HEK293 (cell line): ENCODE results near the gene MEGF6.

Experiments
- CTCF ChIA-PET: fragments of 350-600 bp; formaldehyde crosslinking; extraction: SDS; loops from one replicate; lab custom pipeline; 2021; ENCODE audit warnings: antibody characterized with exemption; lab: Yijun Ruan, JAX
- POLR2A ChIA-PET: fragments of 300-600 bp; formaldehyde crosslinking; extraction: SDS; loops from one replicate; lab custom pipeline; 2020; ENCODE audit warnings: antibody characterized with exemption, inconsistent platforms; lab: Yijun Ruan, JAX
- H3K27ac ChIP-seq: fragments of 200-500 bp; sonication (Bioruptor generic); 2 replicates; pipeline ENCODE4 v1.5.1; 2014; ENCODE audit warnings: low read depth, low read length, control low read depth, inconsistent platforms; ENCODE audit errors: extremely low read depth
- H3K36me3 ChIP-seq, 2 experiments: fragments of 200-500 bp in 1 of 2; sonication (Bioruptor generic) in 1 of 2; 1 replicate in 1 of 2; 2 replicates in 1 of 2; pipeline ENCODE4 v1.5.1; 2014 to 2017; ENCODE audit warnings: inconsistent platforms in 2 of 2, low read length in 2 of 2; ENCODE audit not compliant: control insufficient read depth in 2 of 2, insufficient read depth in 1 of 2
- H3K4me1 ChIP-seq: fragments of 200-500 bp; sonication (Bioruptor generic); 2 replicates; pipeline ENCODE4 v1.5.1; 2014; ENCODE audit warnings: mild to moderate bottlenecking, low read length, inconsistent platforms; ENCODE audit not compliant: control insufficient read depth, insufficient read depth
- H3K4me3 ChIP-seq: 2 replicates; pipeline ENCODE4 v1.5.1; 2011; ENCODE audit warnings: low read depth, mild to moderate bottlenecking, control low read depth, low read length, moderate library complexity
- H3K9me3 ChIP-seq: fragments of 200-500 bp; sonication (Bioruptor generic); 2 replicates; pipeline ENCODE4 v1.5.1; 2014; ENCODE audit warnings: low read depth, low read length, inconsistent platforms; ENCODE audit not compliant: control insufficient read depth, insufficient read depth
- EGR2 ChIP-seq: fragments of 450-650 bp; formaldehyde crosslinking; IDR thresholded peaks from 2 replicates; pipeline ENCODE4 v1.5.1; 2016; ENCODE audit warnings: low read depth, missing biosample characterization, missing genetic modification characterization
- KLF8 ChIP-seq: fragments of 450-650 bp; formaldehyde crosslinking; IDR thresholded peaks from 2 replicates; pipeline ENCODE4 v1.5.1; 2016; ENCODE audit warnings: missing biosample characterization, missing genetic modification characterization
- SCRT2 ChIP-seq: fragments of 450-650 bp; formaldehyde crosslinking; IDR thresholded peaks from 2 replicates; pipeline ENCODE4 v1.5.1; 2016; ENCODE audit warnings: missing biosample characterization, missing genetic modification characterization
- ZBTB17 ChIP-seq: fragments of 450-650 bp; formaldehyde crosslinking; IDR thresholded peaks from 2 replicates; pipeline ENCODE4 v1.5.1; 2016; ENCODE audit warnings: missing biosample characterization, missing genetic modification characterization
- ZEB2 ChIP-seq: fragments of 450-650 bp; formaldehyde crosslinking; IDR thresholded peaks from 2 replicates; pipeline ENCODE4 v1.5.1; 2016; ENCODE audit warnings: missing biosample characterization, missing genetic modification characterization
- ZFHX2 ChIP-seq: fragments of 450-650 bp; formaldehyde crosslinking; conservative IDR thresholded peaks from 2 replicates; pipeline ENCODE4 v1.5.1; 2016; ENCODE audit warnings: missing biosample characterization, missing genetic modification characterization
- ZFP37 ChIP-seq: fragments of 450-650 bp; formaldehyde crosslinking; IDR thresholded peaks from 2 replicates; pipeline ENCODE4 v1.5.1; 2016; ENCODE audit warnings: missing biosample characterization, missing genetic modification characterization
- ZNF155 ChIP-seq: fragments of 450-650 bp; formaldehyde crosslinking; IDR thresholded peaks from 2 replicates; pipeline ENCODE4 v1.5.1; 2016; ENCODE audit warnings: missing biosample characterization, missing genetic modification characterization
- ZNF19 ChIP-seq: fragments of 450-650 bp; formaldehyde crosslinking; IDR thresholded peaks from 2 replicates; pipeline ENCODE4; 2016; ENCODE audit warnings: missing biosample characterization, missing genetic modification characterization, low read depth
- ZNF311 ChIP-seq: fragments of 450-650 bp; formaldehyde crosslinking; IDR thresholded peaks from 2 replicates; pipeline ENCODE4 v1.5.1; 2017; ENCODE audit warnings: missing biosample characterization, missing genetic modification characterization, borderline replicate concordance
- ZNF394 ChIP-seq: fragments of 450-650 bp; formaldehyde crosslinking; IDR thresholded peaks from 2 replicates; pipeline ENCODE4 v1.5.1; 2016; ENCODE audit warnings: missing biosample characterization, missing genetic modification characterization, mild to moderate bottlenecking, moderate library complexity, borderline replicate concordance
- ZNF501 ChIP-seq: fragments of 450-650 bp; formaldehyde crosslinking; IDR thresholded peaks from 2 replicates; pipeline ENCODE4 v1.5.1; 2016; ENCODE audit warnings: missing biosample characterization, missing genetic modification characterization
- ZNF626 ChIP-seq: fragments of 450-650 bp; sonication (Bioruptor Pico); formaldehyde crosslinking; IDR thresholded peaks from 2 replicates; pipeline ENCODE4 v1.5.1; 2018; ENCODE audit warnings: missing biosample characterization, missing genetic modification characterization, inconsistent platforms
- ZNF654 ChIP-seq: fragments of 450-650 bp; formaldehyde crosslinking; IDR thresholded peaks from 2 replicates; pipeline ENCODE4 v1.5.1; 2016; ENCODE audit warnings: low read depth, missing biosample characterization, missing genetic modification characterization
- ZNF660 ChIP-seq: fragments of 450-650 bp; IDR thresholded peaks from 2 replicates; pipeline ENCODE4 v1.5.1; 2018; ENCODE audit warnings: missing biosample characterization, mild to moderate bottlenecking, missing genetic modification characterization
- ZNF768 ChIP-seq: fragments of 450-650 bp; formaldehyde crosslinking; IDR thresholded peaks from 2 replicates; pipeline ENCODE4 v1.5.1; 2018; ENCODE audit warnings: missing biosample characterization, mild to moderate bottlenecking, missing genetic modification characterization
- ZNF791 ChIP-seq: fragments of 450-650 bp; formaldehyde crosslinking; IDR thresholded peaks from 2 replicates; pipeline ENCODE4 v1.5.1; 2016; ENCODE audit warnings: missing biosample characterization, missing genetic modification characterization
- ZNF830 ChIP-seq: fragments of 450-650 bp; IDR thresholded peaks from 2 replicates; pipeline ENCODE4 v1.5.0; 2018; ENCODE audit warnings: missing biosample characterization, missing genetic modification characterization, low read depth, mild to moderate bottlenecking, moderate library complexity
- ZSCAN23 ChIP-seq: fragments of 450-650 bp; formaldehyde crosslinking; IDR thresholded peaks from 2 replicates; pipeline ENCODE4 v1.5.1; 2016; ENCODE audit warnings: missing biosample characterization, missing genetic modification characterization
- TF ChIP-seq, protein P1 (sequence below): fragments of 450-650 bp; formaldehyde crosslinking; IDR thresholded peaks from 2 replicates; pipeline ENCODE4; 2016; ENCODE audit warnings: missing biosample characterization, missing genetic modification characterization
- TF ChIP-seq, protein P2 (sequence below): fragments of 450-650 bp; formaldehyde crosslinking; IDR thresholded peaks from 2 replicates; pipeline ENCODE4 v1.5.1; 2016; ENCODE audit warnings: missing biosample characterization, missing genetic modification characterization, low read depth
- TF ChIP-seq, protein P3 (sequence below): fragments of 450-650 bp; formaldehyde crosslinking; IDR thresholded peaks from 2 replicates; pipeline ENCODE4 v1.5.1; 2016; ENCODE audit warnings: missing biosample characterization, missing genetic modification characterization
- TF ChIP-seq, protein P4 (sequence below): fragments of 450-650 bp; formaldehyde crosslinking; IDR thresholded peaks from 2 replicates; pipeline ENCODE4 v1.5.0; 2017; ENCODE audit warnings: missing biosample characterization, missing genetic modification characterization, borderline replicate concordance
- TF ChIP-seq, protein P5 (sequence below): fragments of 450-650 bp; formaldehyde crosslinking; IDR thresholded peaks from 2 replicates; pipeline ENCODE4 v1.5.1; 2017; ENCODE audit warnings: missing biosample characterization, missing genetic modification characterization

The MEGF6 gene

DNA sequence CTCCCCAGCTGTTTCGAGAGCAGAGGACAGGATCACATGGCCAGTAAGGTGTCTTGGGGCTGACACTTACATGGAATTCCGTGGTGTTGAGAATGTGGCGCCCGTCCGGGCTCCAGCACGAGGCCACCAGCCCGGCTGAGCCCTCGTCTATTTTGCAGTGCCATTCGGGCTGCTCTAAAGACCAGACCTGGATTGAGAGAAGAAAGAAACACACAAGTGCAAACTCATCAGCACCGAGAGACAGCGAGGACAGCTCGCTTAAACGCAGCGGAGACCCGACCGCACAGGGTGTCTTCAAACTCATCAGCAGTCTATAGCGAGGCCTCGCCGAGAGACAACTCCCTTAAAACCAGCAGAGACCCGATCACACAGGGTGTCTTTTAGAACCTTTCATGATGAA lies 35.3 kb upstream of the MEGF6 start:
- no peak overlapping the region for H3K27ac ChIP-seq
- POLR2A ChIA-PET, result no interaction called here
- TF ChIP-seq, protein P1, sequence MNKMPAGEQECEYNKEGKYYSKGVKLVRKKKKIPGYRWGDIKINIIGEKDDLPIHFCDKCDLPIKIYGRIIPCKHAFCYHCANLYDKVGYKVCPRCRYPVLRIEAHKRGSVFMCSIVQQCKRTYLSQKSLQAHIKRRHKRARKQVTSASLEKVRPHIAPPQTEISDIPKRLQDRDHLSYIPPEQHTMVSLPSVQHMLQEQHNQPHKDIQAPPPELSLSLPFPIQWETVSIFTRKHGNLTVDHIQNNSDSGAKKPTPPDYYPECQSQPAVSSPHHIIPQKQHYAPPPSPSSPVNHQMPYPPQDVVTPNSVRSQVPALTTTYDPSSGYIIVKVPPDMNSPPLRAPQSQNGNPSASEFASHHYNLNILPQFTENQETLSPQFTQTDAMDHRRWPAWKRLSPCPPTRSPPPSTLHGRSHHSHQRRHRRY (tag by site-specific recombination), result no peak
- TF ChIP-seq ZBTB17 (tag by site-specific recombination) (no peak), ZFHX2 (tag by site-specific recombination) (no peak), ZNF830 (tag by site-specific recombination) (no peak), ZNF311 (no peak), KLF8 (tag by site-specific recombination) (no peak)
- H3K4me3 ChIP-seq, result no peak overlapping the region
- H3K36me3 ChIP-seq, result peaks cover 0 to 62% of the 10 kb centered on the region in 2 experiments; a peak in 2 of 3 replicates
- H3K9me3 ChIP-seq, result no peaks in the 10 kb centered on the region
- H3K4me1 ChIP-seq, result no peaks in the 10 kb centered on the region
- CTCF ChIA-PET, result no interaction called here

DNA sequence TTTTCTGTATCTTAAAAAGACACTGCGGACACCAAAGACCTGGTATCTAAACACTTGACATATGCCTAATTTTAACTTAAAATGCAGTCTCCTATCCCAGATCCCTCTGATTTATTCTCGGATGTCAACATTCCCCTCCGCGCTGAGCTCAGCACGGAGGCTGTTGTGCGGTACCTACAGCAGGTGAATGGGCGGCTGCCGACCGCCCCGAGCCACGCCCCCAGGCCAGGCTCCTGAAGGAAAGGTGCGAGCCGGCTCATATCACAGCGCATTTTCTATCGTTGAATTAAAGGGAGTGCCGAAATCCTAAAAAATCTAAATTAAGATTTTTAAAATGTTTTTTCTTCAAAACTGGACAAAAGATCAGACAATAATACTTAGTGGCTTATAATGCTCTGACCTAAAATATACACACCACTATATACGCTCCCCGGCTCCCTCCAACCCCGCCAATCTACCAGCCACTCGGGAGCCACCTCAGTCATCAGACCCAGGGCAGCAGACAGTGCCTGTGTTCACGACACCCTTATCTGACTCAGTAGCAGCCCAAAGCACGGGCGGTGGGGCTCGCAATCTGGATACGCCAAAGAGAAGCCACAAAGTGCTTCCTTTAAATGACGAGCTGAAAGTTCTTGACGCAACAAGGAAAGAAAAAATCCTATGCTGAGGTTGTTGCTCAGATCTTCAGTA lies 34.5 kb upstream of the MEGF6 start:
- Histone ChIP-seq H3K9me3 (no peaks in the 10 kb centered on the region), H3K27ac (no peak overlapping the region), H3K4me3 (no peak overlapping the region), H3K36me3 (peaks cover 0 to 70% of the 10 kb centered on the region in 2 experiments; a peak in 2 of 3 replicates), H3K4me1 (no peaks in the 10 kb centered on the region)
- no peak for TF ChIP-seq EGR2
- no peak for TF ChIP-seq SCRT2 (tag by site-specific recombination)
- TF ChIP-seq ZNF19, result no peak
- no peak for TF ChIP-seq ZFP37
- no peak for TF ChIP-seq ZEB2 (tag by site-specific recombination)
- TF ChIP-seq ZNF660 (tag by site-specific recombination), result no peak
- no peak for TF ChIP-seq ZNF791
- TF ChIP-seq ZNF626, result no peak
- no peak for TF ChIP-seq ZNF501 (tag by site-specific recombination)
- no peak for TF ChIP-seq ZSCAN23 (tag by site-specific recombination)
- TF ChIP-seq, protein P2, sequence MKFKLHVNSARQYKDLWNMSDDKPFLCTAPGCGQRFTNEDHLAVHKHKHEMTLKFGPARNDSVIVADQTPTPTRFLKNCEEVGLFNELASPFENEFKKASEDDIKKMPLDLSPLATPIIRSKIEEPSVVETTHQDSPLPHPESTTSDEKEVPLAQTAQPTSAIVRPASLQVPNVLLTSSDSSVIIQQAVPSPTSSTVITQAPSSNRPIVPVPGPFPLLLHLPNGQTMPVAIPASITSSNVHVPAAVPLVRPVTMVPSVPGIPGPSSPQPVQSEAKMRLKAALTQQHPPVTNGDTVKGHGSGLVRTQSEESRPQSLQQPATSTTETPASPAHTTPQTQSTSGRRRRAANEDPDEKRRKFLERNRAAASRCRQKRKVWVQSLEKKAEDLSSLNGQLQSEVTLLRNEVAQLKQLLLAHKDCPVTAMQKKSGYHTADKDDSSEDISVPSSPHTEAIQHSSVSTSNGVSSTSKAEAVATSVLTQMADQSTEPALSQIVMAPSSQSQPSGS (tag by site-specific recombination), result no peak
- no peak for TF ChIP-seq ZNF394 (tag by site-specific recombination)
- TF ChIP-seq ZNF654, result no peak
- TF ChIP-seq ZNF155 (tag by site-specific recombination), result no peak
- TF ChIP-seq, protein P3, sequence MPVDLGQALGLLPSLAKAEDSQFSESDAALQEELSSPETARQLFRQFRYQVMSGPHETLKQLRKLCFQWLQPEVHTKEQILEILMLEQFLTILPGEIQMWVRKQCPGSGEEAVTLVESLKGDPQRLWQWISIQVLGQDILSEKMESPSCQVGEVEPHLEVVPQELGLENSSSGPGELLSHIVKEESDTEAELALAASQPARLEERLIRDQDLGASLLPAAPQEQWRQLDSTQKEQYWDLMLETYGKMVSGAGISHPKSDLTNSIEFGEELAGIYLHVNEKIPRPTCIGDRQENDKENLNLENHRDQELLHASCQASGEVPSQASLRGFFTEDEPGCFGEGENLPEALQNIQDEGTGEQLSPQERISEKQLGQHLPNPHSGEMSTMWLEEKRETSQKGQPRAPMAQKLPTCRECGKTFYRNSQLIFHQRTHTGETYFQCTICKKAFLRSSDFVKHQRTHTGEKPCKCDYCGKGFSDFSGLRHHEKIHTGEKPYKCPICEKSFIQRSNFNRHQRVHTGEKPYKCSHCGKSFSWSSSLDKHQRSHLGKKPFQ (tag by site-specific recombination), result no peak
- TF ChIP-seq, protein P4, sequence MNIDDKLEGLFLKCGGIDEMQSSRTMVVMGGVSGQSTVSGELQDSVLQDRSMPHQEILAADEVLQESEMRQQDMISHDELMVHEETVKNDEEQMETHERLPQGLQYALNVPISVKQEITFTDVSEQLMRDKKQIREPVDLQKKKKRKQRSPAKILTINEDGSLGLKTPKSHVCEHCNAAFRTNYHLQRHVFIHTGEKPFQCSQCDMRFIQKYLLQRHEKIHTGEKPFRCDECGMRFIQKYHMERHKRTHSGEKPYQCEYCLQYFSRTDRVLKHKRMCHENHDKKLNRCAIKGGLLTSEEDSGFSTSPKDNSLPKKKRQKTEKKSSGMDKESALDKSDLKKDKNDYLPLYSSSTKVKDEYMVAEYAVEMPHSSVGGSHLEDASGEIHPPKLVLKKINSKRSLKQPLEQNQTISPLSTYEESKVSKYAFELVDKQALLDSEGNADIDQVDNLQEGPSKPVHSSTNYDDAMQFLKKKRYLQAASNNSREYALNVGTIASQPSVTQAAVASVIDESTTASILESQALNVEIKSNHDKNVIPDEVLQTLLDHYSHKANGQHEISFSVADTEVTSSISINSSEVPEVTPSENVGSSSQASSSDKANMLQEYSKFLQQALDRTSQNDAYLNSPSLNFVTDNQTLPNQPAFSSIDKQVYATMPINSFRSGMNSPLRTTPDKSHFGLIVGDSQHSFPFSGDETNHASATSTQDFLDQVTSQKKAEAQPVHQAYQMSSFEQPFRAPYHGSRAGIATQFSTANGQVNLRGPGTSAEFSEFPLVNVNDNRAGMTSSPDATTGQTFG (tag by site-specific recombination), result no peak
- TF ChIP-seq ZNF768 (tag by site-specific recombination), result no peak
- TF ChIP-seq, protein P5, sequence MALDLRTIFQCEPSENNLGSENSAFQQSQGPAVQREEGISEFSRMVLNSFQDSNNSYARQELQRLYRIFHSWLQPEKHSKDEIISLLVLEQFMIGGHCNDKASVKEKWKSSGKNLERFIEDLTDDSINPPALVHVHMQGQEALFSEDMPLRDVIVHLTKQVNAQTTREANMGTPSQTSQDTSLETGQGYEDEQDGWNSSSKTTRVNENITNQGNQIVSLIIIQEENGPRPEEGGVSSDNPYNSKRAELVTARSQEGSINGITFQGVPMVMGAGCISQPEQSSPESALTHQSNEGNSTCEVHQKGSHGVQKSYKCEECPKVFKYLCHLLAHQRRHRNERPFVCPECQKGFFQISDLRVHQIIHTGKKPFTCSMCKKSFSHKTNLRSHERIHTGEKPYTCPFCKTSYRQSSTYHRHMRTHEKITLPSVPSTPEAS (tag by site-specific recombination), result no peak
- CTCF ChIA-PET, result no interaction called here
- POLR2A ChIA-PET, result no interaction called here
